NCI-H2196 (cell line): ENCODE results near the gene CD58.
A peak's percentile ranks its signal among the peaks of the same experiment; 100 is the strongest.
"Not testable (repeated sequence)": the region's sequence is repeated elsewhere in the genome, so short reads cannot be mapped to it uniquely, and the experiment has no call there.

Experiments used
- DNase-seq: peaks from one replicate; lab custom pipeline; 2025; ENCODE audit not compliant: unreplicated experiment; lab: John Stamatoyannopoulos, UW

Gene CD58

DNA sequence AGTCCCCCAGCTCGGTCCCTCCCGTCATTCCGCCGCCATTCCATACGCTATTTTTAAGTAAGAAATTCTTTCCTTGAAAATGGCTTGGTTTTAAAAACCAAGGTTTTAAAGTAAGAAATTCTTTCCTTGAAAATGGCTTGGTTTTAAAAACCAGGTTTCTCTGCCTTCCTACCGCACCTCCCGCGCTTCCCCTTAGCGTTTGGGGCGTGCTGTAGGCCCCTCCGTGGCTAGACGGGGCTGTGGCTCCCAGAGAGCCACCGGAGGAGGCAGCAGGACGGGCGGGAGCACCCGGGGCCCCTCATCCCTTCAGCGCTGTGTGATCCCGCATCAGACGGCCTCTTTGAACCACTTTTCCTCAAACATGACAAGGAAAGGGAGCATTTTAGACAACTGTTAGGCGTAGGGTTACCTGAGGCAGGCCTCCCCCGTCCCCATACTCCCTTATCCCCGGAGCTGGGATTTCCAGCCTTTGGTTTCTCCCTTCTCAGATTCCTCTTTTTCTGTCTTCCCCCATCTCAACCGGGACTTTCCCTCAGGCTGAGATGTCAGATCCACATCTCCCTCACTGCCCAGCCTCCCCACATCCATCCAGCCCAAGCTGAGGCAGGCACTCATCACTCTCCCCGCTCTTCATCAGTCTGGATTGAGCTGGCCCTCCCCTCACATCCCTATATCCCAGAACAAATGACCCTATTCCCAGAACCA lies 541 bp upstream of the CD58 start:
- DNase-seq: no peak

DNA sequence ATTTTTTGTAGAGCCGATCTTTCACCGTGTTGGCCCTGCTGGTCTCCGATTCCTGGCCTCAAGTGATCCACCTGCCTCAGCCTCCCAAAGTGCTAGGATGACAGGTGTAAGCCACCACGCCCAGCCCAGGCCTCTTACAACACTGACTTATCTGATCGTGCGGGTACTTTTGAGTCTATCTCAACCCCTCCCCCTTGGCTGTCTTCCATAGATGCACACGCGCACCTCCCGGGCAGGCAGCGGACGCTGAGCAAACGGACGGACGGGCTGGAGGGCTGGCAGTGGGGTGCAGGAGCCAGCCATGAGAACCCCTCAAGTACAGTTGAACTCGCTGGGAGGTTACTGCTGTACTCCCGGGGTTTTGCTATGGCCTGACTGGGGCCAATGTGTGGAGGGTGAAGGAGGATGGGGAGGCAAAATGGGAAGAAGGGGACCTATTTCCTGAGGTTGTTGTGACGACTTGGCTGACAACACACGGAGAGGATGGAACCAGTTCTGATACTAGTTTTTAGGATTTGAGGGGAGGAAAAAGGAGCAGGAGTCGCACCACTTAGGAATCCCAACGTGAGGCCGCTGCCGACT lies 959 bp downstream of the CD58 start:
- DNase-seq: peak; percentile 29

DNA sequence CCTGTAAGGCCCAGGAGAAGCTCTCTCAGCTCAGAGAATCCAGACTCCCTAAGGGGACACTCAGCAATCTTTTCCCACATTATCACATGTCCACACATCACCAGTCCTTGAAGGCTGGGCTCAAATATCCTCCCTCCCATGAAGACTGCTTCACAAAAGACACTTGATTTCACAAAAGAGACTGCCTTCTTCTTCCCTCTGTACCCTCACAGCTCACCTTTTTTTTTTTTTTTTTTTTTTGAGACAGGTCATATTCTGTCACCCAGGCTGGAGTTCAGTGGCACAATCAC lies 1.5 kb downstream of the CD58 start:
- DNase-seq: no peak

DNA sequence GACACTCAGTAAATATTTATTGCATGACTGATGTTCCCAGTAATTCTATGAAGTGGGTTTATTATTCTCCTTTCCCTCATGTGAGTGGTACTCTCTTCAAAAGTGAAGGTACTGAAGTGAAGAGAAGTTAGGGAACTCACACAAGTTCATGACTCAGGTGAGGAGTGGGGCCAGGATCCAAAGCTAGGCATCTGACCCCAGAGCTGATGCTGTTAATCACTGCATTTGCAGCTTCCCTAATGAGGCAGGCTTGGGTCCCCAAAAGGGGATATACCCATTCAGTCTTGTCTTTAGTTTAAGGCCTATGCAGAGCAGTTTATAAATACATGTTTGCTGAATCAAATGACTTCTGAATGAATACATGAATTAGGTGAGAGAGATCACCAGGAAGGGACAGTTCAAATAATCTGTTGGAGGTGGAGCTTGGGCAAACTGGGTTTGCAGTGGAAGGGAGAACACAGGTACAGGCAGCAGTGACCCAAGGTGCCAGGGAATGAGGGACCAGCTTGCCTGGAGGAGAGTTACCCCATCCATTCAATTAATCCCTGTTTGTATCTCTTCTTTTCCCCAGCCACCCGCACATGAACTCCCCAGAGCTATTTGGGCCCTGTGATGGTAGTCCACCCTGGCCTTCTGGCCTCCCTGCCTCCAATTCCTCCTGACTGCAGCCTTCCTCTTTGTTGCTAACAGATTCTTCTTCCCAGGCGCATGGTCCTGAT lies 2.0 kb downstream of the CD58 start:
- DNase-seq: no peak

DNA sequence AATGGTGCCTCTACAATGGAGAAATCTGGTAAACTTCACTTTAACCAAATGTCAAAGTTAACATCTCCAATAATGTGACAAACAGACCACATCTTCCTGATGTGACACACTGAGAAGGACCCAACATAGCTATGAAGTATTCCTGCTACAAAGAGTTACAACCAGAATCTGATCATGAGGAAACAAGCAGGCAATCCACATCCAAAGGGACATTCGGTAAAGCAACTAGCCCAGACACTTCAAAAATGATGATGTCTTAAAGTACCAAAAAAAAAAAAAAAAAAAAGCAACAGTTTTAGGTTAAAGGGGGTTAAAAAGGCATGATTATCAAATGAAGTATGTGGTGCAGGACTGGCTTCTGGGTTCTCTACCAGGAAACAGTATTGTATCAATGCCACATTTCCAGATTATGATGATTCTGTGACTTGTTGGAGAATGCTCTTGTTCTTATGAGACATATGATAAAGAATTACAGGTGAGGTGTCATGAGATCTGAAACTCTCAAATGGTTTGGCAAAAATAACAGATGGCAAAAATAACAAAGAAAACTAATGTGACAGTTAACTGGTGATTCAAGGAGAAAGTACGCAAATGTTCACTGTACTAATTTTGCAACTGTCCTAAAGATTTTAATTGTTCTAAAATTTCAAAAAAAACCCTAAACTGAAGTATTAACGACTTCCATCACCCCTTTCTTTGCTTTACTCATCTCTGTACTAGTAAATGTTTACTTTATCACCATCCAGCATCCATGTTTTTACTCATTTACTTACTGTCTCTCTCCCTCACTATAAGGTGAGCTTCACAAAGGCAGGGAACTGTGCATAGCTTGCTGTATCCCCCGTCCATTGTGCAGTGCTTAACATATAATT lies 2.8 kb downstream of the CD58 start:
- DNase-seq: no peak

DNA sequence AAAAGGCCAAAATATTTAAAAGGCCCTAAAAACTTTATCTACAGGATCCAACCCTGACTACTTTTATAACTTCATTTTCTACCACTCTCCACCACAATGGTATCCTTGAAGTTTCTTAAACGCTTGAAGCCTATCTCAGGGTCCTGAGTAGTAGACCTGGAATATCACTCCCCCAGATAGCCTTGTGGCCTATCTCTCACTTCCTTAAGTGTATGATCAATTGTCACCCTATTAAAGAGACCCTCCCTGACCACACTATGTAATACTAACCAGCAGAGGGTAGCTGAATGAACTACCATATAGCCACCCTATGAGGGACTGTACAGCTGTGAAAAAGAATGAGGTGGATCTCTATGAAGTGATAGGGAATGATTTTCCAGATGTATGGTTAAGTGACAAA lies 5.6 kb downstream of the CD58 start:
- DNase-seq: no peak

DNA sequence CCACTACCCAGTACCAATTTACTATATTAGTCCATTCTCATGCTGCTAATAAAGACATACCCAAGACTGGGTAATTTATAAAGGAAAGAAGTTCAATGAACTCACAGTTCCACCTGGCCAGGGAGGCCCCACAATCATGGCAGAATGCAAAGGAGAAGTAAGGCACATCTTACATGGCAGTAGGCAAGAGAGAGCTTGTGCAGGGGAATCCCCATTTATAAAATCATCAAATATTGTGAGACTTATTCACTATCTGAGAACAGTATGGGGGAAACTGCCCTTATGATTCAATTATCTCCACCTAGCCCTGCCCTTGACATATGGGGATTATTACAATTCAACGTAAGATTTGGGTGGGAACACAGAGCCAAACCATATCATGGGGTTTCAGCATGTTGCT lies 6.4 kb downstream of the CD58 start:
- no peak for DNase-seq

DNA sequence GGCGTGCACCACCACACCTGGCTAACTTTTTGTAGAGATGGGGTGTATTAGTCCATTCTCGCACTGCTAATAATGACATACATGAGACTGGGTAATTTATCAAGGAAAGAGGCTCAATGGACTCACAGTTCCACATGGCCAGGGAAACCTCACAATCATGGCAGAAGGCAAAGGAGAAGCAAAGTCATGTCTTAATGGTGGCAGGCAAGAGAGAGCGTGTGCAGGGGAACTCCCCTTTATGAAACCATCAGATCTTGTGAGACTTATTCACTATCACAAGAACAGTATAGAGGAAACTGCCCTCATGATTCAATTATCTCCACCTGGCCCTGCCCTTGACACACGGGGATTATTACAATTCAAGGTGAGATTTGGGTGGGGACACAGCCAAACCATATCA lies 8.4 kb downstream of the CD58 start:
- DNase-seq: not testable (repeated sequence)

DNA sequence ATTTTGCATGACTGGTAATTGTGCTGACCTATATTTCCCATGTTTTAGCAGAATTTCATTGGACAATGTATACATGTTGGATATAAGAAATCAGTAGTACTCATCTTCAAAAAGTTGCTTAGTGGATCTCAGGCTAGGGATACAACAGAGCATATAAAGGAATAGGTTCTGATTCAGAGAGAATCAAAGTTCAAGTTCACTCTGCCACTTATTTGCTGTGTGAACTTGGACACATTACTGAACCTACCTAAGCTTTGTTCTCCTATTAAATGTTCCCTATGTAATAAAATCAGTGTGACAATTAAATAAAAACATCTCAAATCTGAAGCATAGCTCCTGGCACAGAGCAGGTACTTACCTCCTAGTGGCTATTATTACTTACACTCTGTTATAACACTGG lies 9.3 kb downstream of the CD58 start:
- DNase-seq: no peak

DNA sequence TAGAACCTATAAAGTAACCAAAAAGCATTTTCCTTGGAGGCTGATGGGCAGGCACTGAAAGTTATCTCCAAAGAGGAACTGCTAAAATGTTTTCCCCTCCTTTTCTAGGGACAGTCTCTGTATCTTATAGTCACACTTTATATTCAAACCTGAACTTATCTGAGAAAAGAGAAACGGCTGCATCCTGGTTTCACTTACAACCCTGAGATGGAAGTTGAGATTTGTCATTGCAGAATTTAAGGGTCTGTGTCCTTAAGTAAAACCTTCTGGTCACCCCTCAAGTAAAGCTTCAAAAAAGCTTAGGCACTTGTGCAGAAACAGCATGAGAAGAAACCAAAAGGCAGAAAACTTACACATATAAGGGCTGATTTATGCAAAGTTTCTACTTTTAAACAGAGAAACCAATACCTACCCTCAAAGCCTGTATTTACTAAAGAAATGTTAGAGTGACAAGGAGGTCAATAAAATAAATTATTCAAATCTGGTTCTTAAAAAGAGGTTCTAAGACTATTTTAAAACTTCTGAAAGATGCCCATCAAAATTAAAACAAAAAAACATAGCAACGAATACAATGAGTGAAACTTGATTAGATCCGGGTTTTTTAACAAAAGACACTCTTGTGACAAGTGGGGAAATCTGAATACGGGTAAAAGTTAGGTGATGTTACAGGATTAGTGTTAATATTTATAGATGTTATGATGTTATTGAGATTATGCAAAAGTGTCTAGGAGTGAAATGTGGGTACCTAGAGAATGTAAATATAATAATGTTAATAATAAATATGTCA lies 9.9 kb downstream of the CD58 start:
- DNase-seq: no peak

DNA sequence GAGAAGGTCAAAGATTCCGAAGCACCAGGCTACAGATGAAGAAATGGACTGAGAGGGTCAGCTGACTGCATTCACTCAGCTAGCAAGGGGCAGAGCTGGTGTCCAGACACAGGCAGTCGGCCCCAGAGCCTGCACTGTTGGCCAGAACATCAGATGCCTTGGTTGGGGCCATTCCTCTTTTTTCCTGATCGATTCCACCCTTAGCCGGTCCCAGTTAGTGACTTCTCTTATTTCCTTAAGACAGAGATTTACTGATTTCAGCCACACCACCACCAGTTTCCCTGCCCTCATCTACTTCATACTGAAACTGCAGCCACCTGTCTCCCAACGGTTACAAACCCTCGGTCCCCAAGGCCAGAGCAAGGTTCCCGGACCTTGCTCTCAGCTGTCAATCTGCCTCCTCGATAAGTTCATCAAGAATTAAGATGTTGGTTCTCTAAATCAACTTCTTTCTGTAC lies 11.5 kb downstream of the CD58 start:
- no peak for DNase-seq

DNA sequence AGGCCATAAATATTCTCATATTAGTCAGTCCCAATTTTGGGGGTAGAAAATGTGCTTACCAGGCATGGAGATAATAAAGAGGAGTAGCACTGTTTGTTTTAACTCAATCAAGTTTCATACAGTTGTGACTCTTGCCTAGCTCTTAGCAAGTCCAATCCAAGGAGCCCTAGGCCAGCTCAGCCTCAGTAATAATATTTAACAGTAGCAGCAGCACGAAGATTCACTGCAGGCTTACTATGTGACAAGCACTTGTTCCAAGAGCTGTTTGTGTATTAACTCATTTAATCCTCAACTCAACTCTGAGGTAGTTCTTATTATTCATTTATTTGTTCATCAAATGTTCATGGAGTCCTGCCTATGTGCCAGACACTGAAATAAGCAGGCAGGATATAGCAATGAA lies 12.3 kb downstream of the CD58 start:
- DNase-seq: no peak

DNA sequence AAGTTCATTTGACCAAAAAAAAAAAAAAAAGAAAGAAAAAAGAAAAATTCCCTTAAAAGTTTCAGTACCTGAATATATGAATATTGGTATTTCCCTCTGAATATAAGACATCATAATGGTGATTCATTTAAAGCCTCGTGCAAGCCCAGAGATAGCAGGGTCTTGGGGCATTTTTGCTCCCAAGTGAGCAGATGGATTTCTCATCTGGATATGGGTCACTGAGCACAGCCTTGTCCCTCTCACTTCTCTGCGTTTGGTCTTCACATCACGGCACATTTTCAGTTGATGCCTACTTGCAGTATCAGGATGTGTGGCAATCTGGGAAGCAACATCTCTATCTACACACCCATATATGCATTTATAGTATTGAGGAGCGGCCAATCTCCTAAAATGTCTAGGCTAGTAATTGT lies 12.7 kb downstream of the CD58 start:
- no peak for DNase-seq

DNA sequence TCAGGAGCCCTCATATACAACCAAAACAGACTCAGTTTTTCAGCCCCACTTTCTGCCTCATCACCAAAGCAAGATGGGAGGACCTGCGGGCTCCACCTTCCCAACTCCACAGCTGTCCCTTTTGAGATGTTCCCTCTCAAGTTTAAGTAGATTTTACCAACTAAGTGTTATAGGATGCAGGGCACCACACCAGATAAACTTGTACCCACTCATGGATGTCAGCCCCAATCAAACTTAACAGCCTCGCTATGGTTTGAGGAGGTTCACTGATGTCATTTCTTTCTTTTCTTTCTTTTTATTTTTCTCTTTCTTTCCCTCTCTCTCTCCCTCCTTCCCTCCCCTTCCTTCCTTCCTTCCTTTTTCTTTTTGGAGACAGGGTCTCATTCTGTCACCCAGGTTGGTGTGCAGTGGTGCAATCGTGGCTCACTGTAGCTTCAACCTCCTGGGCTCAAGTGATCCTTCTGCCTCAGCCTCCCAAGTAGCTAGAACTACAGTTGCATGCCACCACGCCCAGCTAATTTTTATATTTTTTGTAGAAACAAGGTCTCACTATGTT lies 13.4 kb downstream of the CD58 start:
- no peak for DNase-seq

DNA sequence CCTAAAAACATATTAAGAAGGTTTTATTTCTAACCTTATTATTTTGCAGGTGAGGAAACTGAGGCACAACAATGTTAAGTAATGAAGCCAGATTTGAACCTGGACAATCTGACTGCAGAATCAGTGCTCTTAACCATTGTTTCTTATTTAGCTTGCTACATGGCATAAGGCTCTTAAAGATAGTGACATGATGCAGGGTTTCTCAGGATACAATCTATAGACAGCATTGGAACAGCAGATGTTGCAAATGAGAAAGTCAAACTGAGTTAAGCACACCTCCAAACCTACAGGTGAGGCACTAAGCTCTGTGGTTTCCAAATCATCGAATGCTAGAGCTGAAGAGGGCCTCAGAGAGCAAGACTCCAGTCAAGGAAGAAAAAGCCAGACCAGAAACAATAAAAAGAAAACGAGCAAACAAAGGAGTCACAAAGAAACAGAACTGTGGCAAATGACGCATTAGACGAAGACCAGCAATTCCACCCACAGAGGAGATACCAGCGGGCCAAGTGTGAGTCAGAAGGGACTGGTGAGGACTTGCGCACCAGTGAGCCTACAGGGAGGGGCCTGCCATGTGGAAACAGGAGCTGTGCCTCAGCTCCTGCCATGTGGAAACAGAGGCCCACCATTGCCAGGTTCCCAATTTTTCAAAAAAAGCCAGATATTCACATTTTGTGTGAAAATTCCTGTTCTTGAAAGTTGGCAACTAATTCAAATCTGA lies 14.4 kb downstream of the CD58 start:
- no peak for DNase-seq

DNA sequence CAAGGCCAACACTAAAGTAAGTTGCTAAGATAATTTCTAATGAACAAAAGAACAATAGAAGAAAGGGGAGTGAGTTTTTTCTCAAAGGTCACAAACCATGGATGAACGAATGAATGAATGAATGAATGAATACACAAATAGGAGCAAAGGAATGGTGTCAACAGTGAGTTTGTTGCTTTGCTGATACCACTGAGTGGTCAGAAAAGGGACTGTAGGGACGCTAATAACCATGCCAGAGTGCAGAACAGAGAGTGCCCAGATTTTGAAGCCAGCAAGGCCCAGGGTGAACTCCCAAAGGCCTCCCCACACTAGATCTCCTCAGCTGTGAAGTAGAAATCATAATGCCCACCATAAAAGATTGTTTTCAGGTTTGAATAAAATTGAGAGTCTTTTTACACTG lies 15.9 kb downstream of the CD58 start:
- no peak for DNase-seq

DNA sequence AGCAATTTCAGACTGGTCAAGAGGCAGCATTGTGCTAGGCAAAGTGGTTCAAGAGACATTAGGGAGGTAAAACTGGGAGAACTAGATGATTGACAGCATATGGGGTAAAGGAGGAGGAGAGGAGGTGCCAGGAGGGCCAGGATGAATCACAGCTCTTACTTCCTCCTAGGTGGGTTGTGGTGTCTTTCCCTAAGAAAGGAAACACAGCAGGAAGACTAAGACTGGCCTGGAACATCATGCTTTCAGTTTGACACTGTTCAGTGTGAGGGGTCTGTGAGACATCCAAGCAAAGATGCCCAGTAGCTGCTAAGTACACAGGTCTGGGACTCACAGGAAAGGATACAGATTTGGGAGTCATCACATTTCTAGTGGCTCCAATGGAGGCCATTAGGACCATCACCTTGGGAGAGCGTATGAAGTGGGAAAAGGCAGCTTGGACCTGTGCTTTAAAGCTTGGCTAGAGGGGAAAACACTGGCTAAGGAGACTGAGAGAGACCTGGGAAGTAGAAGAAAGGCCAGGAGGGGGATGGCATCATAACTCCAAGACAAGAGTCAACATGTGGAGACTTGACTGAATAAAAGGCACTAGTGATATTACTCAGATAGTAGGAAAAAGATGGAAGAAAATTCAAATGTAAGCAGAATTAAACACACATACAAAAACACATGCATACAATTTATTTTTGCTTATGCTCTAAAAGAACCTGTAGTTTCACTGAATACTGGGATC lies 17.3 kb downstream of the CD58 start:
- DNase-seq: no peak

DNA sequence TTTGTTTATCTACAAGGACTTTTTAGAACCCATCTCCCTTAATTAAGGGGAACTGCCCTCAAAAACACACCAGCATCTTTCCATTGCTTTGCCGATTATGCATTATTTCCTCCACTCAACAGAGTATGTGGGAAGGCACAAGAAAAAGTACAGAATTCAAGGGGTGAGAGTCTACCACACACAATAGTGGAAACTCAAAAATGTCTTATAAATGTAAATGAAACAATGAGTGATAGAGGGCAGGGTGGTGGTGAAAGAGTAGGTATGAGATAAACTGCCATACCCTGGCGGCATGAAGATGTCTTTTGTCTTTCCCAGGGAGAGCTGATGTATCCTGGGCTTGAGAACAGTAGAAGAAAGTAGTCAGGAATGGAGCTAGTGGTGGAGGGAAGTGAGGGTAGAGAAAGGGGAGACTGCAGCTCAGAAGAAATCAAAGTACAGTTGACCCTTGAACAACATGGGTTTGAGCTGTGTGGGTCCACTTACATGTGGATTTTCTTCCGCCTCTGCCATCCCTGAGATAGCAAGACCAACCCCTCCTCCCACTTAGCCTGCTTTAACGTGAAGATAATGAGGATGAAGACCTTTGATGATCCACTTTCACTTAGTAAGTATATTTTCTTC lies 24.4 kb downstream of the CD58 start:
- no peak for DNase-seq

DNA sequence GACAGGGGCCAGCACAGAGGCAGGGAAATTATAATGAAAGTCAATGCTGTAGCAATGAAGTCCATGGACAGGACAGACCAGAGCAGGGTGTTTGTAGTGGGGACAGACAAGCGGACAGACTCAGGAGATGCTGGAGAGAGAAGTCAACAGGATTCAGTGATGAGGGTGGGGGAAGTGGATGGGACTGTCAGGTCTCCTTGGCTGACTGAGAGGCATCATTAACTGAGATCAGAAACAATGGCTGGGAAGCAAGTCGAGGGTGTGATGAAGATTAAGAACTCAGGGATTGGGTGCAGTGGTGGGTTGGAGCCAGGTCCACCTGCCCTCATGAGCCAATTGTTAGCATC lies 25.5 kb downstream of the CD58 start:
- DNase-seq: no peak
